Ovary (tissue), 9 donors: ENCODE results near the gene PLXDC2. TPM values are rescaled to one million over a fixed set of nuclear protein-coding genes. Genes with fewer than 3 reads are reported as not detected.

ENCODE experiments used
- DNase-seq, 5 donors: peaks; one replicate each; pipeline ENCODE4 v3.0.0-alpha.2; 2019 to 2020
- H3K27ac ChIP-seq, 2 donors: fragments of 200-600 bp; one replicate each; pipeline versions ENCODE4 v1.5.1 to v1.8.0; 2019 to 2022
- H3K27me3 ChIP-seq: fragments of 200-600 bp; one replicate; pipeline ENCODE4 v1.8.0; 2022
- H3K36me3 ChIP-seq: fragments of 200-600 bp; sonication (generic); one replicate; pipeline ENCODE4 v1.5.1; 2019
- H3K4me1 ChIP-seq: one replicate; pipeline ENCODE4 v1.8.1; 2013; ENCODE audit warnings: mild to moderate bottlenecking, moderate library complexity; ENCODE audit not compliant: insufficient read depth
- H3K4me3 ChIP-seq: fragments of 200-600 bp; sonication (generic); one replicate; pipeline ENCODE4 v1.5.1; 2017
- H3K9me3 ChIP-seq, 2 donors: fragments of 200-600 bp in 1 of 2; sonication (generic) in 1 of 2; one replicate each; pipeline versions ENCODE4 v1.5.1 to v1.8.1; 2013 to 2019; ENCODE audit warnings: mild to moderate bottlenecking in 1 of 2, moderate library complexity in 1 of 2
- EP300 ChIP-seq: sonication (generic); formaldehyde crosslinking; IDR thresholded peaks from one replicate; pipeline ENCODE4 v1.6.1; 2017; ENCODE audit warnings: antibody characterized with exemption
- POLR2A ChIP-seq: fragments of 450-650 bp; IDR thresholded peaks from one replicate; pipeline ENCODE4 v1.6.1; 2017; ENCODE audit warnings: antibody characterized with exemption, mild to moderate bottlenecking, moderate library complexity
- WGBS, 3 donors: extraction: QIAGEN DNeasy Blood & Tissue Kit in 1 of 3; methylation state at CpG; one replicate each; pipeline versions ENCODE4 v1.1.5 to v1.1.7; 2013 to 2017; 5-methylcytosine and 5-hydroxymethylcytosine counted together
- intact Hi-C, 4 donors: fragments of 100-400 bp; cut with DNase I; formaldehyde crosslinking; loops; one replicate each; pipeline versions ENCODE4 v1.11.0 to v1.15.1; 2022 to 2023
- polyA plus RNA-seq, 2 donors: library from polyadenylated mRNA; stranded (reverse); fragments of 200-250 nt in 1 of 2; fragments of 350-450 nt in 1 of 2; fragmentation: Illumina TruSeq in 1 of 2; extraction: RNeasy Lipid Tissue Mini Kit (QIAGEN cat#74804) in 1 of 2; gene quantifications; one replicate each; pipeline ENCODE4 v1.2.3, GENCODE V29; 2013 to 2014
- total RNA-seq, 7 donors: library from RNA; depleted of rRNA in 2 of 7; stranded (reverse); fragments of >200 nt in 2 of 7; fragmentation: NEBNext Ultra II Directional in 3 of 7; extraction: Animal tissue kit (Norgen Biotek cat#: 25700) in 3 of 7; gene quantifications; one replicate each; pipeline versions ENCODE4 v1.1.0 to v1.2.4, GENCODE V29; 2016 to 2023
- TF ChIP-seq, protein P1 (sequence below), 3 donors: fragments of 450-650 bp in 2 of 3; fragments of 200-600 bp in 1 of 3; IDR thresholded peaks; one replicate each; pipeline versions ENCODE4 v1.5.1 to v1.8.0; 2016 to 2022; ENCODE audit warnings: antibody characterized with exemption in 3 of 3, mild to moderate bottlenecking in 1 of 3
- donor health status: DM: no; HTN: no; CAD: no; lungs with moderate emphysema.
- donor health status: DM: no; HTN: no; CAD: no.
- donor health status: Bipolar disorder and iron deficiency.
- donor health status: DM: yes; HTN: yes; CAD: no.
- donor health status: DM: no; HTN: no; CAD: no.
- donor health status: DM: yes; HTN: yes; CAD: no.

PLXDC2 gene
- total and polyA plus RNA-seq, 9 donors: 13.6 to 76.0 (median 38.0) TPM

DNA sequence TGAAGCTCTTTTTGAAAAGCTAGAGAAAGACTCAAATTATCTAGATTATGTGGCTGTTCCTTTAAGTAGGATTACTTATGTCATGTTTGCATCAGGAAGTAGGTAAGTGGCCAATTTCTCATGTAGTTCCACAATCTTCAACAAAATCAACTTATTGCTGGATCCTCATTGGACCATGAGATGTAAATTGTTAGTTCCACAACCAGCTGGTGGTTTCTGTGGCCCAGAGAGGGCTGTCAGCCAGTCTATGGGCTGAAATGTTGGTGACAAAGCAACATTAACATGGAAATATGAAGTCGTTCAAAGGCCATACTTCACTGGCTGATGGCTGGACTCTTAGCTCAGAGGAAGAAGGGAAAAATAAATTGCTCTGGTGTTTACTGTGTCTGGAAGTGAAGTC, 157.9 kb downstream of the PLXDC2 start:
- 69 to 90% (median 75%) methylated on average over 1 of the region's 1 CpG for WGBS, 3 donors

DNA sequence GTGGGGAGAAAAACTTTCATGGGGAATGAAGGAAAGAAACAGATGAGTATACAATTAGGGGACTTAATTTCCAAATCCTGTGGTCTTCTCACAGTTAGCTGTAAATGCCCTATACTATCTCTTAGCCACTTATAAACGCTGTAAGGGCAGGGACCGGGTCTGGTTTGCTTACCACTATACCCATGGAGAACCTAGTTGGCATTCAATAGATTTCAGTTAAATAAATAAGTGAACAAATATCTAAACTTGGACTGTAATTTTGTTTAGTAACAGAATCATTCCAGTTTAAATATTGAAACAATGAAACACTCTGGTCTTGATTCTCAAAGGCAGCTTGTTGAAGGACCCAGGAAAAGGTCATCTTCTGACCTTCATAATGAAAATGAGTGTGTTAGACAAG, 158.3 kb downstream of the PLXDC2 start:
- WGBS, 3 donors: 90 to 96% (median 92%) methylated on average over 2 of the region's 2 CpGs
- intact Hi-C loops: no loop called here
- H3K27me3 ChIP-seq: no peaks in the 10 kb centered on the region
- peaks cover 6% of the 10 kb centered on the region for H3K4me1 ChIP-seq
- no peaks in the 10 kb centered on the region for H3K36me3 ChIP-seq
- H3K4me3 ChIP-seq: no peak overlapping the region
- no peak for DNase-seq
- H3K27ac ChIP-seq: no peak overlapping the region
- TF ChIP-seq EP300 (no peak), POLR2A (no peak)
- TF ChIP-seq, protein P1, sequence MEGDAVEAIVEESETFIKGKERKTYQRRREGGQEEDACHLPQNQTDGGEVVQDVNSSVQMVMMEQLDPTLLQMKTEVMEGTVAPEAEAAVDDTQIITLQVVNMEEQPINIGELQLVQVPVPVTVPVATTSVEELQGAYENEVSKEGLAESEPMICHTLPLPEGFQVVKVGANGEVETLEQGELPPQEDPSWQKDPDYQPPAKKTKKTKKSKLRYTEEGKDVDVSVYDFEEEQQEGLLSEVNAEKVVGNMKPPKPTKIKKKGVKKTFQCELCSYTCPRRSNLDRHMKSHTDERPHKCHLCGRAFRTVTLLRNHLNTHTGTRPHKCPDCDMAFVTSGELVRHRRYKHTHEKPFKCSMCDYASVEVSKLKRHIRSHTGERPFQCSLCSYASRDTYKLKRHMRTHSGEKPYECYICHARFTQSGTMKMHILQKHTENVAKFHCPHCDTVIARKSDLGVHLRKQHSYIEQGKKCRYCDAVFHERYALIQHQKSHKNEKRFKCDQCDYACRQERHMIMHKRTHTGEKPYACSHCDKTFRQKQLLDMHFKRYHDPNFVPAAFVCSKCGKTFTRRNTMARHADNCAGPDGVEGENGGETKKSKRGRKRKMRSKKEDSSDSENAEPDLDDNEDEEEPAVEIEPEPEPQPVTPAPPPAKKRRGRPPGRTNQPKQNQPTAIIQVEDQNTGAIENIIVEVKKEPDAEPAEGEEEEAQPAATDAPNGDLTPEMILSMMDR (IDR thresholded peaks at IDR 0.05): no peak
- H3K9me3 ChIP-seq: no peaks in the 10 kb centered on the region

More for the DNA sequence above, 157.9 kb downstream of the PLXDC2 start:
- peaks cover 6% of the 10 kb centered on the region for H3K4me1 ChIP-seq
- intact Hi-C loops: no loop called here
- no peak overlapping the region for H3K4me3 ChIP-seq
- TF ChIP-seq, protein P1 (IDR thresholded peaks at IDR 0.05): no peak
- TF ChIP-seq EP300: no peak
- no peak for TF ChIP-seq POLR2A
- no peak for DNase-seq
- H3K36me3 ChIP-seq: no peaks in the 10 kb centered on the region
- no peak overlapping the region for H3K27ac ChIP-seq
- H3K9me3 ChIP-seq: no peaks in the 10 kb centered on the region
- H3K27me3 ChIP-seq: no peaks in the 10 kb centered on the region

DNA sequence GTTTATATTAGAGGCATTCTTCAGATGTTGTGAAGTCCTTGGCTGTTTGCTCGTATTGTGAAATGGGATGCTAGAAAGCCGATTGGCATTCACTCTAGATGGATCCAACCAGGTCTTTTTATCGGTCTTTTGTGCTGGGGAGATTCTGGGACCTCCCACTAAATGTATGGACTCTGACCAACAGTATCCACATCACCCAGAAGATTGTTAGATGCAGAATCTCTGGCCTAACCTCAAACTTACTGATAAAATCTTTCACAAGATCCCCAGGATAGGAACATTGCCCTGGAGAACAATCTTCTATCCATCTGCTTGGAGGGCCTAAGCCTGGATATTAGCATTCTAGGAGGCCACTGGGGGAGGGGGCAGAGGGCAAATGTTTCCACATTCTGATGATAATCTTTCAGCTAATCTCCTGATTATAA, 160.9 kb downstream of the PLXDC2 start:
- Histone ChIP-seq H3K27me3 (no peaks in the 10 kb centered on the region), H3K36me3 (no peaks in the 10 kb centered on the region), H3K27ac (no peak overlapping the region), H3K4me1 (no peaks in the 10 kb centered on the region), H3K9me3 (no peaks in the 10 kb centered on the region), H3K4me3 (no peak overlapping the region)
- no peak for DNase-seq
- WGBS, 3 donors: 90 to 93% (median 91%) methylated on average over 3 of the region's 3 CpGs
- TF ChIP-seq, protein P1 (IDR thresholded peaks at IDR 0.05): no peak
- TF ChIP-seq EP300: no peak
- TF ChIP-seq POLR2A: no peak
- intact Hi-C loops: no loop called here

DNA sequence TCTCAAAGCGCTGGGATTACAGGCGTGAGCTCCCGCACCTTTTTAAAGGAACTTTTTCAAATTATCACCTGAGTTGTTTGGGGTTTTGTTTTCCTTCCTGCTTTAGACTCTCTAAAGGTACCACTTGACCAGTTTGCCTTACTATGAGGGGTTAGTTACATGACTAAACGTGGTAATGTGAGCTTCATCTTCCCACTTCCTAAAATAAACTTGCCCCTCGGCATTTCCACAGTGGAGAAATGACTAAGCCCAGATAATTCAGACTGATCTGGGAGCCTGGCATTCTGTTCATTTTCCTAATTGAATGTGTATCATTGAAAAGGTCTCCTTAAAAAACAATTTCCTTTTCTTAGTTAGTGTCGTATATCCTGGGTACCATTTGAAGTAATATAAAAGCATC, 163.4 kb downstream of the PLXDC2 start:
- intact Hi-C loops: loop anchor here in 1 of 4 donors (10.0 kb wide), 1 partner anchor 165 kb away; the partner anchor contains the start of gene PLXDC2
- 85 to 92% (median 92%) methylated on average over 6 of the region's 6 CpGs for WGBS, 3 donors
- no peaks in the 10 kb centered on the region for H3K27me3 ChIP-seq
- H3K9me3 ChIP-seq: no peaks in the 10 kb centered on the region
- no peaks in the 10 kb centered on the region for H3K4me1 ChIP-seq
- H3K36me3 ChIP-seq: no peaks in the 10 kb centered on the region
- no peak for DNase-seq
- H3K4me3 ChIP-seq: no peak overlapping the region
- TF ChIP-seq POLR2A (no peak), EP300 (no peak)
- TF ChIP-seq, protein P1 (IDR thresholded peaks at IDR 0.05): no peak
- H3K27ac ChIP-seq: no peak overlapping the region
